ENCODE data around the gene CDT1. TPM values are rescaled to one million over a fixed set of nuclear protein-coding genes. Genes with fewer than 3 reads are reported as not detected.

The CDT1 gene
- total RNA-seq, 1 experiment from 2014 or later: 97.7 TPM

DNA sequence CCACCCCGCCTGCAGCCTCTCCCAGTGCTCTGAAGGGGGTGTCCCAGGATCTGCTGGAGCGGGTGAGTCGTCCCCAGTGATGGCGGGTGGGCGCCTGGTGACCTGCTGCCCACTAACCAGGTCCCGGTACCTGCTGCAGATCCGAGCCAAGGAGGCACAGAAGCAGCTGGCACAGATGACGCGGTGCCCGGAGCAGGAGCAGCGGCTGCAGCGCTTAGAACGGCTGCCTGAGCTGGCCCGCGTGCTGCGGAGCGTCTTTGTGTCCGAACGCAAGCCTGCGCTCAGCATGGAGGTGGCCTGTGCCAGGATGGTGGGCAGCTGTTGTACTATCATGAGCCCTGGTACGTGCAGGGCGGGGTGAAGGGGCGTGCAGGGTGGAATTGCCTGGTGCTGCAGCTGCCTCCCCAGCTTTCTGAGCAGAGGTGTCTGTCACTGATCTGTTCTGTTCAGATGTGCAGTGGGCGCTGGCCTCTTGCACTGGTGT is 3.6 kb downstream of the CDT1 start:
- no peaks in the 10 kb centered on the region for H3K9me3 ChIP-seq
- H3K4me3 Mint-ChIP-seq (ENCODE audit: unreplicated experiment): peak overlapping the region; percentile 37
- DNase-seq: no peak
- H3K4me1 ChIP-seq: peaks cover 10% of the 10 kb centered on the region
- no peaks in the 10 kb centered on the region for H3K27me3 Mint-ChIP-seq (ENCODE audit: insufficient read depth, unreplicated experiment)
- no peak overlapping the region for H3K4me3 ChIP-seq (ENCODE audit: low read depth, low read length)
- intact Hi-C loops (cut with micrococcal nuclease; ENCODE audit: unreplicated experiment): no loop called here
- H3K27me3 ChIP-seq (replicated peaks; ENCODE audit: control insufficient read depth, insufficient read depth, low read length): no peaks in the 10 kb centered on the region
- ChIA-PET CTCF (interaction anchor here (3.1 kb wide), 1 partner anchor 70 kb away, joined by 10 read pairs; no protein-coding TSS in a partner anchor), POLR2A (interaction anchor here (0.5 kb wide), 1 partner anchor 55 kb away, joined by 5 read pairs; no protein-coding TSS in a partner anchor)
- no TSS peak for BruUV-seq (replicated peaks)
- H3K9me3 Mint-ChIP-seq (ENCODE audit: unreplicated experiment): no peaks in the 10 kb centered on the region
- H3K36me3 Mint-ChIP-seq (ENCODE audit: insufficient read depth, unreplicated experiment): peaks cover 98% of the 10 kb centered on the region
- peaks cover 24% of the 10 kb centered on the region for H3K36me3 ChIP-seq (ENCODE audit: control insufficient read depth, insufficient read depth, low read length)
- peak overlapping the region; percentile 98 for H3K27ac Mint-ChIP-seq (ENCODE audit: unreplicated experiment)
- TF ChIP-seq, protein P1, sequence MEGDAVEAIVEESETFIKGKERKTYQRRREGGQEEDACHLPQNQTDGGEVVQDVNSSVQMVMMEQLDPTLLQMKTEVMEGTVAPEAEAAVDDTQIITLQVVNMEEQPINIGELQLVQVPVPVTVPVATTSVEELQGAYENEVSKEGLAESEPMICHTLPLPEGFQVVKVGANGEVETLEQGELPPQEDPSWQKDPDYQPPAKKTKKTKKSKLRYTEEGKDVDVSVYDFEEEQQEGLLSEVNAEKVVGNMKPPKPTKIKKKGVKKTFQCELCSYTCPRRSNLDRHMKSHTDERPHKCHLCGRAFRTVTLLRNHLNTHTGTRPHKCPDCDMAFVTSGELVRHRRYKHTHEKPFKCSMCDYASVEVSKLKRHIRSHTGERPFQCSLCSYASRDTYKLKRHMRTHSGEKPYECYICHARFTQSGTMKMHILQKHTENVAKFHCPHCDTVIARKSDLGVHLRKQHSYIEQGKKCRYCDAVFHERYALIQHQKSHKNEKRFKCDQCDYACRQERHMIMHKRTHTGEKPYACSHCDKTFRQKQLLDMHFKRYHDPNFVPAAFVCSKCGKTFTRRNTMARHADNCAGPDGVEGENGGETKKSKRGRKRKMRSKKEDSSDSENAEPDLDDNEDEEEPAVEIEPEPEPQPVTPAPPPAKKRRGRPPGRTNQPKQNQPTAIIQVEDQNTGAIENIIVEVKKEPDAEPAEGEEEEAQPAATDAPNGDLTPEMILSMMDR (IDR thresholded peaks at IDR 0.05; ENCODE audit: insufficient read depth in 1 of 2, low read depth in 1 of 2, low read length in 1 of 2, severe bottlenecking in 1 of 2, unreplicated experiment in 1 of 2): no peak
- H3K4me1 Mint-ChIP-seq (ENCODE audit: low read depth, unreplicated experiment): no peaks in the 10 kb centered on the region

GRCh38 chr16:88807626-88808453 is 4.3 kb downstream of the CDT1 start:
- peaks cover 12% of the 10 kb centered on the region for H3K4me1 ChIP-seq
- no peaks in the 10 kb centered on the region for H3K27me3 ChIP-seq (replicated peaks; ENCODE audit: control insufficient read depth, insufficient read depth, low read length)
- TF ChIP-seq, protein P1 (IDR thresholded peaks at IDR 0.05; ENCODE audit: insufficient read depth in 1 of 2, low read depth in 1 of 2, low read length in 1 of 2, severe bottlenecking in 1 of 2, unreplicated experiment in 1 of 2): no peak
- H3K36me3 Mint-ChIP-seq (ENCODE audit: insufficient read depth, unreplicated experiment): peaks cover 100% of the 10 kb centered on the region
- peaks cover 24% of the 10 kb centered on the region for H3K36me3 ChIP-seq (ENCODE audit: control insufficient read depth, insufficient read depth, low read length)
- CTCF ChIA-PET: interaction anchor here (3.1 kb wide), 1 partner anchor 70 kb away, joined by 10 read pairs; no protein-coding TSS in a partner anchor
- H3K9me3 Mint-ChIP-seq (ENCODE audit: unreplicated experiment): no peaks in the 10 kb centered on the region
- POLR2A ChIA-PET: interaction anchor here (0.5 to 1.0 kb wide), 2 partner anchors 26 to 56 kb away, joined by 3 to 5 read pairs; no protein-coding TSS in a partner anchor
- H3K4me1 Mint-ChIP-seq (ENCODE audit: low read depth, unreplicated experiment): no peaks in the 10 kb centered on the region
- no peaks in the 10 kb centered on the region for H3K9me3 ChIP-seq
- BruUV-seq (replicated peaks): no TSS peak
- no peak overlapping the region for H3K4me3 ChIP-seq (ENCODE audit: low read depth, low read length)
- no peaks in the 10 kb centered on the region for H3K27me3 Mint-ChIP-seq (ENCODE audit: insufficient read depth, unreplicated experiment)
- H3K27ac Mint-ChIP-seq (ENCODE audit: unreplicated experiment): peak overlapping the region; percentile 98
- H3K4me3 Mint-ChIP-seq (ENCODE audit: unreplicated experiment): peak overlapping the region; percentile 37
- no peak for DNase-seq
- intact Hi-C loops (cut with micrococcal nuclease; ENCODE audit: unreplicated experiment): no loop called here

DNA sequence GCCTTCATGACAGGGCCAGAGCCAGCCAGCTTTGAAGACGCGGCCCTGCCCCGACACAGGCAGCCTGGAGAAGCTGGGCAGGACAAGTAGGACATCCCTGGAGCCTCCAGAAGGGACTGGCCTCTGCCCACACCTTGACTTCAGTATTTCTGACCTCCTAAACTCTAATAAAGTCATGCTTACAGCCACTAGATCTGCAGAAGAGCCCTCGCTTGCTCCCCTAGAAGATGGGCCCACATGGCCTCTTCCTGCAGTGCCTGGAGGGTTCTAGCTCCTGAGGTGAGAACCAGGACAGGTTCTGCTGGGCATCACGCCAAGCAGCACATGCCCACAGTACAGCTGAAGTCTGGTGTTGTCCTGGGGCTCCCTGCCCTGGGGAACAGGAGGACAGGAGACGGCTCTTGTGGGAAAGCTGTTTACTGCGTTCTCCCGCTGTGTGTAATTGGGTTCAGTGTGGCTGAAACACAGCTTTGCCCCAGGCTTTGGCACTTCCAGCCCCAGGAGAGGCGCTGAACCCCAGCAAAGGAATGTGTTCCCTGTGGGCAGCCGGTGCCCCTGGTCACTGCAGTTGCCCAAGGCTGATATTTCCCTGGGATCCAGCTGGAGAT is 5.6 kb downstream of the CDT1 start:
- ChIA-PET CTCF (interaction anchor here (0.6 to 3.1 kb wide), 3 partner anchors 29 to 72 kb away, joined by 4 to 29 read pairs (median 6); no protein-coding TSS in a partner anchor), POLR2A (interaction anchor here (1.0 to 1.1 kb wide), 2 partner anchors 27 to 45 kb away, joined by 3 read pairs; no protein-coding TSS in a partner anchor)
- intact Hi-C loops (cut with micrococcal nuclease; ENCODE audit: unreplicated experiment): no loop called here
- Histone ChIP-seq H3K36me3 (ENCODE audit: control insufficient read depth, insufficient read depth, low read length) (peaks cover 24% of the 10 kb centered on the region), H3K4me1 (peaks cover 15% of the 10 kb centered on the region), H3K9me3 (no peaks in the 10 kb centered on the region), H3K4me3 (ENCODE audit: low read depth, low read length) (no peak overlapping the region), H3K27me3 (replicated peaks; ENCODE audit: control insufficient read depth, insufficient read depth, low read length) (no peaks in the 10 kb centered on the region)
- H3K36me3 Mint-ChIP-seq (ENCODE audit: insufficient read depth, unreplicated experiment): peaks cover 93% of the 10 kb centered on the region
- no peaks in the 10 kb centered on the region for H3K27me3 Mint-ChIP-seq (ENCODE audit: insufficient read depth, unreplicated experiment)
- peak in 1 of 2 experiments; percentile 43 for DNase-seq
- H3K4me3 Mint-ChIP-seq (ENCODE audit: unreplicated experiment): peak overlapping the region; percentile 97
- H3K27ac Mint-ChIP-seq (ENCODE audit: unreplicated experiment): peak overlapping the region; percentile 98
- TF ChIP-seq, protein P1 (IDR thresholded peaks at IDR 0.05; ENCODE audit: insufficient read depth in 1 of 2, low read depth in 1 of 2, low read length in 1 of 2, severe bottlenecking in 1 of 2, unreplicated experiment in 1 of 2): no peak
- BruUV-seq (replicated peaks): no TSS peak
- H3K9me3 Mint-ChIP-seq (ENCODE audit: unreplicated experiment): no peaks in the 10 kb centered on the region
- no peaks in the 10 kb centered on the region for H3K4me1 Mint-ChIP-seq (ENCODE audit: low read depth, unreplicated experiment)
